PC-3 (cell line): ENCODE measurements around the gene CYB5R2. TPM values are rescaled to one million over a fixed set of nuclear protein-coding genes. Genes with fewer than 3 reads are reported as not detected.

ENCODE experiments used
- ATAC-seq: fragments of 200-7000 bp; cut with Tn5 transposase; 2 replicates; pipeline ENCODE4 v1.9.1; 2020; ENCODE audit warnings: mild to moderate bottlenecking, moderate library complexity
- BruUV-seq: library from RNA; stranded (reverse); fragments of 400-500 nt; replicated peaks from 2 replicates; lab custom pipeline; 2021; lab: Mats Ljungman, UMichigan
- CTCF ChIA-PET: fragments of 300-600 bp; sonication (Branson Sonifier 250); formaldehyde crosslinking; loops from one replicate; lab custom pipeline; 2022; ENCODE audit warnings: antibody characterized with exemption; lab: Charles Lee
- POLR2A ChIA-PET: fragments of 300-600 bp; sonication (Branson Sonifier 250); formaldehyde crosslinking; loops from one replicate; lab custom pipeline; 2022; ENCODE audit warnings: antibody characterized with exemption; ENCODE audit not compliant: unreplicated experiment; lab: Charles Lee
- DNase-seq: peaks from one replicate; pipeline ENCODE4 v3.0.0-alpha.2; 2015
- H2AFZ ChIP-seq: fragments of 300-600 bp; sonication (generic); 2 replicates; pipeline ENCODE4 v1.6.0; 2016; ENCODE audit warnings: antibody characterized with exemption, low read length
- H3F3A ChIP-seq: fragments of 300-600 bp; sonication (generic); one replicate; pipeline ENCODE4 v1.6.0; 2017; ENCODE audit warnings: antibody characterized with exemption, low read length, control low read depth, mild to moderate bottlenecking; ENCODE audit not compliant: unreplicated experiment
- H3K27ac ChIP-seq: fragments of 300-600 bp; sonication (generic); 2 replicates; pipeline ENCODE4 v1.5.1; 2016; ENCODE audit warnings: mild to moderate bottlenecking, low read length
- H3K27me3 ChIP-seq: fragments of 300-600 bp; sonication (generic); 2 replicates; pipeline ENCODE4 v1.6.1; 2016; ENCODE audit warnings: low read length, mixed read lengths
- H3K36me3 ChIP-seq: fragments of 300-600 bp; sonication (generic); 2 replicates; pipeline ENCODE4 v1.6.1; 2016; ENCODE audit warnings: low read depth, mixed run types, low read length, mixed read lengths
- H3K4me1 ChIP-seq: fragments of 300-600 bp; sonication (generic); 2 replicates; pipeline ENCODE4 v1.5.1; 2016; ENCODE audit warnings: low read length; ENCODE audit not compliant: insufficient read depth
- H3K4me2 ChIP-seq: fragments of 300-600 bp; sonication (generic); 2 replicates; pipeline ENCODE4 v1.6.0; 2016; ENCODE audit warnings: low read length
- H3K4me3 ChIP-seq: fragments of 300-600 bp; sonication (generic); 2 replicates; pipeline ENCODE4 v1.5.1; 2016; ENCODE audit warnings: mild to moderate bottlenecking, low read length, mixed read lengths
- H3K79me2 ChIP-seq: fragments of 300-600 bp; sonication (generic); 2 replicates; pipeline ENCODE4 v1.6.1; 2017; ENCODE audit warnings: low read length, mixed read lengths
- H3K9ac ChIP-seq: fragments of 300-600 bp; sonication (generic); 2 replicates; pipeline ENCODE4 v1.6.0; 2016; ENCODE audit warnings: mild to moderate bottlenecking, low read length
- H3K9me2 ChIP-seq: fragments of 300-600 bp; sonication (generic); replicated peaks from 2 replicates; pipeline ENCODE4 v1.6.1; 2016; ENCODE audit warnings: mixed run types, low read length, mixed read lengths
- H3K9me3 ChIP-seq: fragments of 300-600 bp; sonication (generic); 2 replicates; pipeline ENCODE4 v1.6.1; 2016; ENCODE audit warnings: low read length, mixed read lengths
- H4K20me1 ChIP-seq: fragments of 300-600 bp; sonication (generic); 2 replicates; pipeline ENCODE4 v1.6.1; 2016; ENCODE audit warnings: low read length, mixed read lengths
- CTCF ChIP-seq: fragments of 300-600 bp; sonication (generic); conservative IDR thresholded peaks from 2 replicates; pipeline ENCODE4 v1.5.1; 2017; ENCODE audit warnings: antibody characterized with exemption, low read depth, mild to moderate bottlenecking, low read length
- EZH2 ChIP-seq: fragments of 300-600 bp; sonication (generic); IDR thresholded peaks from one replicate; pipeline ENCODE4 v1.6.1; 2017; ENCODE audit warnings: antibody characterized with exemption, mild to moderate bottlenecking, low read length; ENCODE audit not compliant: unreplicated experiment
- EZH2phosphoT487 ChIP-seq: fragments of 300-600 bp; sonication (generic); IDR thresholded peaks from 2 replicates; pipeline ENCODE4 v1.6.1; 2018; ENCODE audit warnings: mild to moderate bottlenecking, antibody characterized with exemption, low read length, borderline replicate concordance
- intact Hi-C: fragments of 100-400 bp; cut with micrococcal nuclease; formaldehyde crosslinking; loops from 2 replicates; pipeline ENCODE4 v1.9.0; 2023
- total RNA-seq: library from RNA; depleted of rRNA; stranded (reverse); fragments of >200 nt; gene quantifications from 2 replicates; pipeline ENCODE4 v1.2.3, GENCODE V29; 2014

Gene CYB5R2
- total RNA-seq, 1 experiment from 2014 or later: 5.4 TPM

DNA sequence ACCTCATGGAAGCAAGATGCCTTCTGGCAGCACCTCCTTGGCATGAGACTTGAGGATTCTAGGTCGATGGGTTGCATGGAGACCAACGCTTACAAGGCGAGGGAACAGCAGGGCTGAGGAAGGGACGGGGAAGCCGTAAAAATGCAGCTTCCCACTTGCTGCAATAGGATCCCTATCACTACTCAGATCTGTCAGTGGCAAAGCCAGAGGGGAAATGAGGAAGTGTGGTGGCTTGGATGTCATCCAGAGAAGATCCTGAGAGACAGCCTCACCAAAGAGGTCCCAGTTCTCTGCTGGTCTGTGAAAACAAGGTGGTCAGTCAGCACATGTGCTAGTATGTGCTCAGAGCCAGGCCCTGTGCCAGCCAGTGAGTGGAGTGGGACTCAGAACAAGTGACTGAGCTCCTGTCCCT lies 22.2 kb downstream of the CYB5R2 start:
- ChIA-PET CTCF (no interaction called here), POLR2A (no interaction called here)
- Histone ChIP-seq H3K4me1 (no peaks in the 10 kb centered on the region), H3K27ac (no peak overlapping the region), H3K4me2 (no peak overlapping the region), H3K4me3 (no peak overlapping the region), H3K27me3 (no peaks in the 10 kb centered on the region), H3F3A (no peaks in the 10 kb centered on the region), H3K9me2 (no peaks in the 10 kb centered on the region), H3K79me2 (no peaks in the 10 kb centered on the region), H4K20me1 (no peaks in the 10 kb centered on the region), H3K9me3 (no peaks in the 10 kb centered on the region), H3K9ac (no peak overlapping the region), H2AFZ (no peak overlapping the region), H3K36me3 (no peaks in the 10 kb centered on the region)
- intact Hi-C loops: no loop called here
- TF ChIP-seq CTCF (no peak), EZH2phosphoT487 (no peak), EZH2 (no peak)
- DNase-seq (peak; percentile 55), ATAC-seq (no peak)
- no TSS peak for BruUV-seq

- Histone ChIP-seq H3K27ac (no peak overlapping the region), H3K9me2 (no peaks in the 10 kb centered on the region), H3K27me3 (no peaks in the 10 kb centered on the region), H3K4me3 (no peak overlapping the region), H3K9me3 (no peaks in the 10 kb centered on the region), H3K4me2 (no peak overlapping the region), H2AFZ (no peak overlapping the region), H4K20me1 (no peaks in the 10 kb centered on the region), H3K79me2 (no peaks in the 10 kb centered on the region), H3K4me1 (no peaks in the 10 kb centered on the region), H3K9ac (no peak overlapping the region), H3F3A (no peaks in the 10 kb centered on the region), H3K36me3 (no peaks in the 10 kb centered on the region)
- POLR2A ChIA-PET: no interaction called here
- TF ChIP-seq EZH2phosphoT487 (no peak), EZH2 (no peak), CTCF (no peak)
- intact Hi-C loops: no loop called here
- ATAC-seq: no peak
- DNase-seq: no peak
- BruUV-seq: no TSS peak
- CTCF ChIA-PET: interaction anchor here (0.6 kb wide), 1 partner anchor 88 kb away, joined by 3 read pairs; no protein-coding TSS in a partner anchor
Observed at GRCh38 chr11:7648264-7648663, 25.0 kb downstream of the CYB5R2 start.

DNA sequence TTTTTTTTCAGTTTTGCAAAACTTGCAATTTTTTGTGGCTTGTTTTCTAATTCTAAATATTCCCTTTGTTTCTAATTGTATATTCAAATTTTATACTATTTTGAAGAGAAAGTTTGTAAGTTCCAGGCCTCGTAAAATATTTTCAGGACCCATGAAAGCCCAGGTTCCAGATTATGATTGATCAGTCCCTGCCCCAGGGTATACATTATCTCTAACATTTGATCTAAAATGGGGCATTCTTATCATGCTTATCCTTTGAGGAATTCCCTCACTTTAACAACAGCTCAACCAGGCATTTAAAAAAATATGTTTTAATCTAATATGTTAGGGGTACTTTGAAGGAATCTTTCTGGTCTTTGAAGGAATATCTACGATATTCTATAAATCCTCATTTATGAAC lies 26.4 kb downstream of the CYB5R2 start:
- intact Hi-C loops: no loop called here
- Histone ChIP-seq H3K4me1 (0 out of 2 replicates have a peak, but pooled peaks cover 5% of the 10 kb centered on the region), H3K79me2 (no peaks in the 10 kb centered on the region), H3K36me3 (no peaks in the 10 kb centered on the region), H3K4me3 (no peak overlapping the region), H3K4me2 (no peak overlapping the region), H3K9ac (no peak overlapping the region), H4K20me1 (no peaks in the 10 kb centered on the region), H3K9me2 (no peaks in the 10 kb centered on the region), H3K27me3 (no peaks in the 10 kb centered on the region), H3K9me3 (no peaks in the 10 kb centered on the region), H3K27ac (no peak overlapping the region), H2AFZ (no peak overlapping the region), H3F3A (no peaks in the 10 kb centered on the region)
- TF ChIP-seq CTCF: no peak
- no peak for TF ChIP-seq EZH2
- TF ChIP-seq EZH2phosphoT487: no peak
- ChIA-PET CTCF (no interaction called here), POLR2A (no interaction called here)
- DNase-seq (no peak), ATAC-seq (no peak)
- BruUV-seq: no TSS peak
